Testis (tissue), 2 donors: Measurements from ENCODE around the gene CCNB2.

ENCODE experiments used
- POLR2A ChIP-seq: fragments of 450-650 bp; IDR thresholded peaks from one replicate; pipeline ENCODE4 v1.6.1; 2017; ENCODE audit warnings: antibody characterized with exemption, mild to moderate bottlenecking, moderate library complexity
- TF ChIP-seq, protein P1 (sequence below), 3 experiments: fragments of 450-650 bp in 2 of 3; fragments of 200-600 bp in 1 of 3; sonication (generic) in 1 of 3; IDR thresholded peaks; one replicate each; pipeline ENCODE4 v1.5.1; 2016 to 2019; ENCODE audit warnings: antibody characterized with exemption in 3 of 3, mild to moderate bottlenecking in 2 of 3, moderate library complexity in 1 of 3

DNA sequence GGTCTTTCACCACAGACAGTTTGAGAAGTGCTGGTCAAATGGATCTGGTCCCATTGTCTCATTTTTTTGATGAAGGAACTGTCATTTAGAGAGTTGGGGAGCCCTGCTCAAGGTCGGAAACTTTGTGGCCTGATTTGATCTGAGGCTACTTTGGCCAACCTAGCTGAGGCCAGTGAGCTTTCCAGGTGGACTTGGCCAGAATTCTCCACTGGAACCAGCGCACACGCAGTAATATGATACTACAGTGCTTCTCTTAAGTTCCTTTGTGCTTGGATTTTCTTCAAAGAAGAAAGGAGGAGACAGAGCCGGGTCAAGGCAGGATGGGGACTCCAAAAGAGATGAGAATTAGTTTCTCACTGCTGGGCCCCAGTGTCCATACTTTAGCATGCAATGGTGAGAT is 50.5 kb downstream of the CCNB2 start:
- no peak for TF ChIP-seq POLR2A
- TF ChIP-seq, protein P1, sequence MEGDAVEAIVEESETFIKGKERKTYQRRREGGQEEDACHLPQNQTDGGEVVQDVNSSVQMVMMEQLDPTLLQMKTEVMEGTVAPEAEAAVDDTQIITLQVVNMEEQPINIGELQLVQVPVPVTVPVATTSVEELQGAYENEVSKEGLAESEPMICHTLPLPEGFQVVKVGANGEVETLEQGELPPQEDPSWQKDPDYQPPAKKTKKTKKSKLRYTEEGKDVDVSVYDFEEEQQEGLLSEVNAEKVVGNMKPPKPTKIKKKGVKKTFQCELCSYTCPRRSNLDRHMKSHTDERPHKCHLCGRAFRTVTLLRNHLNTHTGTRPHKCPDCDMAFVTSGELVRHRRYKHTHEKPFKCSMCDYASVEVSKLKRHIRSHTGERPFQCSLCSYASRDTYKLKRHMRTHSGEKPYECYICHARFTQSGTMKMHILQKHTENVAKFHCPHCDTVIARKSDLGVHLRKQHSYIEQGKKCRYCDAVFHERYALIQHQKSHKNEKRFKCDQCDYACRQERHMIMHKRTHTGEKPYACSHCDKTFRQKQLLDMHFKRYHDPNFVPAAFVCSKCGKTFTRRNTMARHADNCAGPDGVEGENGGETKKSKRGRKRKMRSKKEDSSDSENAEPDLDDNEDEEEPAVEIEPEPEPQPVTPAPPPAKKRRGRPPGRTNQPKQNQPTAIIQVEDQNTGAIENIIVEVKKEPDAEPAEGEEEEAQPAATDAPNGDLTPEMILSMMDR (IDR thresholded peaks at IDR 0.05) = no peak
